ENCODE measurements around the gene HABP2. TPM values are rescaled to one million over a fixed set of nuclear protein-coding genes. Genes with fewer than 3 reads are reported as not detected.

The HABP2 gene
- polyA plus RNA-seq, 3 donors, result not detected

DNA sequence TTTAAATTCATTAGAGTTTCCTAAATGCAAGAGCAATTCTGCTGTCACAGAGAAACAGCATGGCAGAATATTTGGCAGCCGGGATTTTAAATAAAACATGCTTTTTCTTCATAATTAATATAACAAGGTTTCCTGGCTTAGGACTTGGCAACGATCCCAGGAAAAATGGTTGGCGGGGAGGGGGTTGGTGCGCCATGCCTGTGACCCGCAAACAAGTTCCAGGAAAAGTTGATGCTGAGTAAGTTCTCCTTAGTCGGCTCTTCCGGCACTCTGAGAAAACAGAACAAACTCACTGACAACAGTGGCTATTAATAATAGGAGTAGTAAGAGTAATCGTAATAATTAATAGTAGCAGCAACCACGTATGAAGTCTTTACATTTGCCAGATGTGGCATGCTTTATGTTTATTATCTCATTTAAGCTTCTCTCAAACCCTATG, 4.6 kb downstream of the HABP2 start:
- Mint-ChIP-seq H3K36me3 (no peaks in the 10 kb centered on the region), H3K4me1 (peaks cover 4% of the 10 kb centered on the region), H3K4me3 (no peak overlapping the region), H3K27me3 (ENCODE audit: low read depth in 3 of 3) (peaks cover 10 to 17% (median 14%) of the 10 kb centered on the region in 3 donors), H3K27ac (no peak overlapping the region), H3K9me3 (no peaks in the 10 kb centered on the region)
- TF ChIP-seq, protein P1, sequence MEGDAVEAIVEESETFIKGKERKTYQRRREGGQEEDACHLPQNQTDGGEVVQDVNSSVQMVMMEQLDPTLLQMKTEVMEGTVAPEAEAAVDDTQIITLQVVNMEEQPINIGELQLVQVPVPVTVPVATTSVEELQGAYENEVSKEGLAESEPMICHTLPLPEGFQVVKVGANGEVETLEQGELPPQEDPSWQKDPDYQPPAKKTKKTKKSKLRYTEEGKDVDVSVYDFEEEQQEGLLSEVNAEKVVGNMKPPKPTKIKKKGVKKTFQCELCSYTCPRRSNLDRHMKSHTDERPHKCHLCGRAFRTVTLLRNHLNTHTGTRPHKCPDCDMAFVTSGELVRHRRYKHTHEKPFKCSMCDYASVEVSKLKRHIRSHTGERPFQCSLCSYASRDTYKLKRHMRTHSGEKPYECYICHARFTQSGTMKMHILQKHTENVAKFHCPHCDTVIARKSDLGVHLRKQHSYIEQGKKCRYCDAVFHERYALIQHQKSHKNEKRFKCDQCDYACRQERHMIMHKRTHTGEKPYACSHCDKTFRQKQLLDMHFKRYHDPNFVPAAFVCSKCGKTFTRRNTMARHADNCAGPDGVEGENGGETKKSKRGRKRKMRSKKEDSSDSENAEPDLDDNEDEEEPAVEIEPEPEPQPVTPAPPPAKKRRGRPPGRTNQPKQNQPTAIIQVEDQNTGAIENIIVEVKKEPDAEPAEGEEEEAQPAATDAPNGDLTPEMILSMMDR (IDR thresholded peaks at IDR 0.05), result no peak
- no peaks in the 10 kb centered on the region for H3K79me2 ChIP-seq (ENCODE audit: insufficient read depth, low read length)
- 17% methylated on average over 2 of the region's 9 CpGs for WGBS (ENCODE audit: insufficient coverage)
- no peak for DNase-seq
- no peak overlapping the region for H3K4me2 ChIP-seq (replicated peaks; ENCODE audit: extremely low read depth, low read length, poor library complexity, severe bottlenecking)
- H4K20me1 ChIP-seq (ENCODE audit: insufficient read depth, low read length), result no peaks in the 10 kb centered on the region
- no peak overlapping the region for H2AFZ ChIP-seq (ENCODE audit: insufficient read depth, low read depth, low read length, poor library complexity, severe bottlenecking)
- peaks cover 0 to 10% of the 10 kb centered on the region in 2 donors for H3K27me3 ChIP-seq (ENCODE audit: control insufficient read depth in 2 of 2, insufficient read depth in 2 of 2, low read length in 2 of 2)
- intact Hi-C loops (cut with micrococcal nuclease), result no loop called here
- H3K9me3 ChIP-seq (replicated peaks in 1 of 2; ENCODE audit: control insufficient read depth in 1 of 2, insufficient read depth in 1 of 2, low read length in 2 of 2), result no peaks in the 10 kb centered on the region
- H3K36me3 ChIP-seq (replicated peaks in 1 of 2; ENCODE audit: control insufficient read depth in 1 of 2, insufficient read depth in 2 of 2, low read length in 2 of 2), result no peaks in the 10 kb centered on the region
- no peak overlapping the region for H3K9ac ChIP-seq (ENCODE audit: insufficient read depth, low read length, poor library complexity, severe bottlenecking)
- no peaks in the 10 kb centered on the region for H3K4me1 ChIP-seq (ENCODE audit: control insufficient read depth in 1 of 2, insufficient read depth in 2 of 2, low read length in 2 of 2)
- no peak overlapping the region for H3K27ac ChIP-seq (ENCODE audit: low read depth in 1 of 2, low read length in 2 of 2)
- H3K4me3 ChIP-seq (replicated peaks in 1 of 3; ENCODE audit: low read depth in 2 of 3, low read length in 3 of 3), result no peak overlapping the region

DNA sequence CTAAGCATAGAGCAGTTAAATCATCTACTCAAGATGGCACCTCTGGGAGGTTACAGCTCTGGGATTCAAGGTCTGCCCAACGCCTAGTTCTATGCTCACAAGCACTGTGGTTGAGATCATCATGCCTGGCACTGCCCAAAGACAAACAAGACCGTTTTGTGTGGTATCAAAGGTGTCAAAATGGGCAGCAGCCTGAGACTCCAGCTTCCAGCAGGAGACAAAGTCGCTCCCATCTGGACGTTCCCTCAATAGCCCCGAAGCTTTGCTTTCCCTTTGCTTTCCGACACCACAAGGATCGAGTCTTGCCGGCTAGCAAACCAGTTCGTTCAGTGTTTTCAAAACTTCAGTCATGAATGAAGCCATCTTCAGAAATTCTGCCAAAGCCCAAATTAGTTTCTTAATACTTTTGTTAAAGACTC, 5.1 kb downstream of the HABP2 start:
- H3K4me3 Mint-ChIP-seq, result peak overlapping the region in 1 of 2 donors; percentile 43
- no peaks in the 10 kb centered on the region for H3K9me3 ChIP-seq (replicated peaks in 1 of 2; ENCODE audit: control insufficient read depth in 1 of 2, insufficient read depth in 1 of 2, low read length in 2 of 2)
- H3K4me1 Mint-ChIP-seq, result peaks cover 4% of the 10 kb centered on the region
- DNase-seq, result no peak
- no peaks in the 10 kb centered on the region for H3K36me3 ChIP-seq (replicated peaks in 1 of 2; ENCODE audit: control insufficient read depth in 1 of 2, insufficient read depth in 2 of 2, low read length in 2 of 2)
- H3K79me2 ChIP-seq (ENCODE audit: insufficient read depth, low read length), result no peaks in the 10 kb centered on the region
- H4K20me1 ChIP-seq (ENCODE audit: insufficient read depth, low read length), result no peaks in the 10 kb centered on the region
- H2AFZ ChIP-seq (ENCODE audit: insufficient read depth, low read depth, low read length, poor library complexity, severe bottlenecking), result no peak overlapping the region
- intact Hi-C loops (cut with micrococcal nuclease), result no loop called here
- H3K4me3 ChIP-seq (replicated peaks in 1 of 3; ENCODE audit: low read depth in 2 of 3, low read length in 3 of 3), result no peak overlapping the region
- H3K4me2 ChIP-seq (replicated peaks; ENCODE audit: extremely low read depth, low read length, poor library complexity, severe bottlenecking), result no peak overlapping the region
- H3K27me3 Mint-ChIP-seq (ENCODE audit: low read depth in 3 of 3), result peaks cover 10 to 17% (median 14%) of the 10 kb centered on the region in 3 donors
- TF ChIP-seq, protein P1 (IDR thresholded peaks at IDR 0.05), result no peak
- no peak overlapping the region for H3K27ac ChIP-seq (ENCODE audit: low read depth in 1 of 2, low read length in 2 of 2)
- no peaks in the 10 kb centered on the region for H3K9me3 Mint-ChIP-seq
- H3K36me3 Mint-ChIP-seq, result no peaks in the 10 kb centered on the region
- H3K27me3 ChIP-seq (ENCODE audit: control insufficient read depth in 2 of 2, insufficient read depth in 2 of 2, low read length in 2 of 2), result peaks cover 0 to 10% of the 10 kb centered on the region in 2 donors
- no peak overlapping the region for H3K27ac Mint-ChIP-seq
- H3K4me1 ChIP-seq (ENCODE audit: control insufficient read depth in 1 of 2, insufficient read depth in 2 of 2, low read length in 2 of 2), result no peaks in the 10 kb centered on the region
- 45% methylated on average over 6 of the region's 9 CpGs for WGBS (ENCODE audit: insufficient coverage)
- no peak overlapping the region for H3K9ac ChIP-seq (ENCODE audit: insufficient read depth, low read length, poor library complexity, severe bottlenecking)

Measured in CD14-positive monocyte (primary cell).